SKM-1 treated with dmso at 0.1 percent for 144 hours (cell line): ENCODE measurements around the gene CASKIN2.
"Not testable (repeated sequence)": the region's sequence is repeated elsewhere in the genome, so short reads cannot be mapped to it uniquely, and the experiment has no call there.

Experiments
- DNase-seq: peaks from one replicate; lab custom pipeline; 2025; ENCODE audit not compliant: unreplicated experiment; lab: John Stamatoyannopoulos, UW

The CASKIN2 gene

GRCh38 chr17:75524269-75524969 is 9.1 kb upstream of the CASKIN2 start:
- DNase-seq: no peak

GRCh38 chr17:75523647-75524046 is 8.3 kb upstream of the CASKIN2 start:
- no peak for DNase-seq

GRCh38 chr17:75521951-75522727 is 6.8 kb upstream of the CASKIN2 start:
- DNase-seq: no peak

- DNase-seq: no peak
Observed at GRCh38 chr17:75521290-75521689, 6.0 kb upstream of the CASKIN2 start.

GRCh38 chr17:75520413-75520812 is 5.1 kb upstream of the CASKIN2 start:
- DNase-seq: not testable (repeated sequence)

- DNase-seq: no peak
Observed at GRCh38 chr17:75518983-75519537, 3.7 kb upstream of the CASKIN2 start.

GRCh38 chr17:75518201-75518600 is 2.9 kb upstream of the CASKIN2 start:
- peak; percentile 29 for DNase-seq

- DNase-seq: peak; percentile 13
Observed at GRCh38 chr17:75517297-75517865, 2.0 kb upstream of the CASKIN2 start.

GRCh38 chr17:75516619-75517296 is 1.4 kb upstream of the CASKIN2 start:
- DNase-seq: no peak

GRCh38 chr17:75516255-75516618 is 900 bp upstream of the CASKIN2 start, which contains the start of gene TSEN54:
TSEN54 (plus strand) TSS chr17:75516528; CDS start chr17:75516561, 33 bp downstream.
- peak; percentile 90 for DNase-seq

- no peak for DNase-seq
Observed at GRCh38 chr17:75514919-75515495, 330 bp downstream of the CASKIN2 start.

GRCh38 chr17:75514299-75514918 is 928 bp downstream of the CASKIN2 start:
- no peak for DNase-seq

GRCh38 chr17:75513641-75514000 is 1.7 kb downstream of the CASKIN2 start:
- DNase-seq: no peak

- no peak for DNase-seq
Observed at GRCh38 chr17:75512926-75513640, 2.3 kb downstream of the CASKIN2 start.

- DNase-seq: no peak
Observed at GRCh38 chr17:75511610-75512575, 3.4 kb downstream of the CASKIN2 start.

- DNase-seq: no peak
Observed at GRCh38 chr17:75511270-75511609, 4.1 kb downstream of the CASKIN2 start.

- no peak for DNase-seq
Observed at GRCh38 chr17:75509528-75510258, 5.6 kb downstream of the CASKIN2 start.

GRCh38 chr17:75508931-75509361 is 6.4 kb downstream of the CASKIN2 start:
- no peak for DNase-seq
